ENCODE measurements around the gene COPG2.

COPG2 gene

GRCh38 chr7:130468612-130469011, 199.9 kb downstream of the COPG2 start:
- DNase-seq: no peak

DNA sequence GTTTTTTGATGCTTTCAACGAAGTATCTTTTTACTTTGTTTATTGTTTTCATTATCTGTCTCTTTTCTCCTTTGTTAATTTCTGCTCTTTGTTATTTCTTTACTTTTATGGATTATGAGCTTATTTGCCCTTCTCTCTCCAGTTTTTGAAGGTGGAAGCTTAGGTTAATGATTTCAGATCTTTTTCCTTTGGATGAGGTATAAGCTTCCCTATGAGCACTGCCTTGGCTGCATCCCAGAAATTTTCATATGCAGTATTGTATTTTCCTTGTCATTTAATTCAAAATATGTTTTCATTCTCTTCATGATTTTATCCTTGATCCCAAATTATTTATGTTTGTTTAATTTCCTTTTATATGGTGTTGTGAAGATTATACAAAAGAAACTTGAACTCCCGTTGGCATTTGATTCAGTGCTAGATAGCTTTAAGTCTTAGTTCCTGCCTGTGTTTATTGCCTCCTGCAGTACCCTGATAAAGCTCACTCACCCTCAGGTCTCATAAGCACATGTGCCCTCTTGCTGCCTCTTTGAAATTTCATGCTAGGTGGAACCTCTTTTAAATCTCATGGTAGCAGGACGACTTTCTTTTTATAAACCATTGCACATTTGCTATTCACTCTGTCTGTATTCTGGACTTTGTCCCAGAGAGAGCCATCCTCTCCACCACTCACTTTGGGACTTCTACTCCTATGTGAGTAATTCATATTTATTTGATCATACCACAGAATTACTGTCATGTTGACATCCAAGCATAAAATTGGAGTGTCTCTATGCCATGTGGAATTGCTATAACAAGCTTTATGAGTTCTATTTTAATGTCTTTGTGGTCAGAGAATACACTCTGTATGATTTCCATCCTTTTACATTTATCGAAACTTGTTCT, 204.8 kb downstream of the COPG2 start:
- DNase-seq: no peak

- DNase-seq: no peak
Measured at GRCh38 chr7:130461272-130461671, 207.3 kb downstream of the COPG2 start.

DNA sequence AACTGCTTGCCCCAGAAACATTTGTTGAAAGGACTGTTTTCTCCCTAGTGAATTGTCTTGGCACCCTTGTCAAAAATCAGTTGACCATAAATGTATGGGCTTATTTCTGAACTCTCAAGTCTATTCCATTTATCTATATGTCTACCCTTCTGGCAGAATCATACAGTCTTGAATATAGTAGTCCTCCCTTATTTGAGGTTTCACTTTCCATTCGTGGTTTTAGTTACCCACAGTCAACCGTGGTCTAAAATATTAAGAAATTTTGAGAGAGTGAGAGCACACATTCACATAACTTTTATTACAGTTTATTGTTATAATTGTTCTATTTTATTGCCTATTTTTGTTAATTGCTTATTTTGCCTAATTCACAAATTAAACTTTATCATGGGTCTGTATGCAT, 210.3 kb downstream of the COPG2 start:
- no peak for DNase-seq

Measured in NCI-H446 (cell line).